Progenitor cell of endocrine pancreas (in vitro differentiated cells): Measurements from ENCODE around the gene AGPS. TPM values are rescaled to one million over a fixed set of nuclear protein-coding genes. Genes with fewer than 3 reads are reported as not detected.
"Not testable (repeated sequence)": the region's sequence is repeated elsewhere in the genome, so short reads cannot be mapped to it uniquely, and the experiment has no call there.

Experiments
- DNase-seq: peaks from one replicate; pipeline ENCODE4 v3.0.0; 2021; ENCODE audit warnings: low spot score; ENCODE audit not compliant: unreplicated experiment
- H3K27ac Mint-ChIP-seq: 2 replicates; pipeline ENCODE4 v1.8.0; 2021; ENCODE audit warnings: mild to moderate bottlenecking, moderate library complexity, mixed read lengths
- H3K27me3 Mint-ChIP-seq: 2 replicates; pipeline ENCODE4 v1.8.0; 2021; ENCODE audit warnings: mixed read lengths
- H3K36me3 Mint-ChIP-seq: 2 replicates; pipeline ENCODE4 v1.8.0; 2022; ENCODE audit warnings: mixed read lengths; ENCODE audit not compliant: insufficient read depth
- H3K4me1 Mint-ChIP-seq: 2 replicates; pipeline ENCODE4 v1.8.0; 2021; ENCODE audit warnings: low read depth, mixed read lengths
- H3K4me3 Mint-ChIP-seq: 2 replicates; pipeline ENCODE4 v1.8.0; 2021; ENCODE audit warnings: low read depth, mild to moderate bottlenecking, moderate library complexity, mixed read lengths
- H3K9me3 Mint-ChIP-seq: 2 replicates; pipeline ENCODE4 v1.8.0; 2021; ENCODE audit warnings: low read depth, mixed read lengths
- CTCF ChIP-seq: fragments of 200-600 bp; sonication (generic); IDR thresholded peaks from one replicate; pipeline ENCODE4 v1.5.0; 2021; ENCODE audit warnings: antibody characterized with exemption, mild to moderate bottlenecking; ENCODE audit not compliant: unreplicated experiment
- total RNA-seq: library from RNA; stranded (reverse); gene quantifications from 2 replicates; pipeline ENCODE4 v1.2.1, GENCODE V29; 2021

The AGPS gene
- total RNA-seq, 1 donor from 2014 or later = 69.2 TPM

- no peak for DNase-seq
- H3K27ac Mint-ChIP-seq = no peak overlapping the region
- H3K9me3 Mint-ChIP-seq = peaks cover 26% of the 10 kb centered on the region
- no peak overlapping the region for H3K4me3 Mint-ChIP-seq
- TF ChIP-seq CTCF = no peak
- peaks cover 52% of the 10 kb centered on the region for H3K36me3 Mint-ChIP-seq
- H3K4me1 Mint-ChIP-seq = peaks cover 6% of the 10 kb centered on the region
- no peaks in the 10 kb centered on the region for H3K27me3 Mint-ChIP-seq
Observed at GRCh38 chr2:177455187-177455586, 62.6 kb downstream of the AGPS start.

- Mint-ChIP-seq H3K36me3 (peaks cover 53% of the 10 kb centered on the region), H3K9me3 (peaks cover 26% of the 10 kb centered on the region)
- DNase-seq, H3K27me3 Mint-ChIP-seq, H3K4me3 Mint-ChIP-seq, H3K4me1 Mint-ChIP-seq, H3K27ac Mint-ChIP-seq: not testable (repeated sequence)
Observed at GRCh38 chr2:177459756-177460155, 67.2 kb downstream of the AGPS start.

DNA sequence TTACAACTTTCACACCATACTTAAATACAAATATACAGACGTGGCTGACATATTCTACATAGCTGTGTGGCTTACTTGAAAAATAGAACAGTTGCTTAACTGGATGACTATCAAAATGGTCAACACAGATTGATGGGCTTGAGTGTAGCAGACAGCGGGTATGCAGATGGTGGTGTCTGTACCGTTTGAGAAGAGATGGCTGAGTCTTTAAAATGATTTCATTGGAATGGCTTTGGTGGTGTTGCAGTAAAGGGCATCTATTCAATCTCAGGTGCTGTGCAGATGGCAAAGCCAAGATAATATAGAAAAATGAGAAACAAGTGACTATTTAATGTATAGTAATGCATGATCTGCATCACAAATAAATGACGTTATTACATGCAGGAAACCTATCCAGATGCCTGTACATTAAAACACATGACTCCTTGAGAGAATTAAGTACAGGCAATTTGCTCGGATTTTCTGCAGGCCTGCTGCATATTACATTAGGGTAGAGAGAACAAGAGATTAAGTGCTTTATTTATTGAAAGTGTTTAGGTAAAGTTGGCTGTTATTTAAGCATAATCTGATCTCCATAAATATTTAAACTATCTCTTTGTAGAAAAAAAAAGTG is 68.5 kb downstream of the AGPS start:
- no peak for DNase-seq
- H3K9me3 Mint-ChIP-seq = peaks cover 28% of the 10 kb centered on the region
- no peak for TF ChIP-seq CTCF
- peaks cover 55% of the 10 kb centered on the region for H3K36me3 Mint-ChIP-seq
- no peak overlapping the region for H3K27ac Mint-ChIP-seq
- no peaks in the 10 kb centered on the region for H3K4me1 Mint-ChIP-seq
- no peak overlapping the region for H3K4me3 Mint-ChIP-seq
- no peaks in the 10 kb centered on the region for H3K27me3 Mint-ChIP-seq

DNA sequence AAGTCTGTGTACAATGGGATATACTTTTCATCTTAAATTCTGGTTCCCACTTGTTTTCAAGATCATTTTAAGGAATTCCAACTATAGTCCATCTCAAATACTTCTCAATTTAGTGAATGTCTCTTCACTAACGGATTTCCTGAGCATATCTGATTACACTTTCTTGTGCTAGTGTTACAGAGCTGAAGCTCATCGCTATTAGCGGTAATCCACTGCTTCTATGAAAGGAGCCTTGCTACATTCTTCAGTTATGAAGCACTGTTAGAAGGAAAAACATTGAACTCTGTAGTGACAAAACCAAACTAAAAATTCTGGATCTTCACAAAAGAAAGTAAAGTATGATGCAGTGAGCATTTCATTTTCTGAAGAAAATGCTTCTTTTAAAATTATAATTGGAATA is 72.0 kb downstream of the AGPS start:
- no peaks in the 10 kb centered on the region for H3K27me3 Mint-ChIP-seq
- no peaks in the 10 kb centered on the region for H3K4me1 Mint-ChIP-seq
- no peak for TF ChIP-seq CTCF

GRCh38 chr2:177465400-177466138 is 73.0 kb downstream of the AGPS start:
- H3K4me3 Mint-ChIP-seq = no peak overlapping the region

More for the DNA sequence above, 72.0 kb downstream of the AGPS start:
- DNase-seq = no peak
- Mint-ChIP-seq H3K4me3 (no peak overlapping the region), H3K27ac (no peak overlapping the region), H3K9me3 (peaks cover 2% of the 10 kb centered on the region), H3K36me3 (peaks cover 32% of the 10 kb centered on the region)

More at GRCh38 chr2:177465400-177466138, 73.0 kb downstream of the AGPS start:
- Mint-ChIP-seq H3K36me3 (peaks cover 36% of the 10 kb centered on the region), H3K4me1 (no peaks in the 10 kb centered on the region), H3K27ac (no peak overlapping the region), H3K27me3 (no peaks in the 10 kb centered on the region), H3K9me3 (peaks cover 8% of the 10 kb centered on the region)
- no peak for TF ChIP-seq CTCF
- DNase-seq = no peak
